T follicular helper cell (primary cell): ENCODE measurements around the gene NECTIN4.
"Not testable (repeated sequence)": the region's sequence is repeated elsewhere in the genome, so short reads cannot be mapped to it uniquely, and the experiment has no call there.

Experiments
- DNase-seq: peaks from one replicate; pipeline ENCODE4 v3.0.0-alpha.2; 2020; ENCODE audit warnings: low read depth

Gene NECTIN4

DNA sequence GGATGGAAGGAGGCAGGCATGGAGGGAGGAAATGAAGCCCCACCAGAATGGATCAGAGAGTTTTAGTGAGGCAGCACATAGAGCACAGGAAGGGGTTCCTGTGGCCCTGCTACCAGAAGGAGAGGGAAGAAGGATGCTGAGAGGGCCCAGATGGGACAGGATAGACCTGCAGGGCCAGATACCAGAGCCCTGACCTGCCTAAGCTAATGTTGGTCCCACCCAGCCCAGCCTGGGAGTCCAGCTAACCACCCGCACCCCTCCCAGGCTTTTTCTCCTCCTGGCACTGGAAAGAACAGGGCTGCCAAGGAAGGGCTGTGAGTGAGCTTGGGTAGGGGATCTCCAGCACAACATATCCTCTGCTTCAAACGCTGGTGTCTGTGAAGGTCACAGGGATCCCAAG is 6.9 kb downstream of the NECTIN4 start:
- no peak for DNase-seq

DNA sequence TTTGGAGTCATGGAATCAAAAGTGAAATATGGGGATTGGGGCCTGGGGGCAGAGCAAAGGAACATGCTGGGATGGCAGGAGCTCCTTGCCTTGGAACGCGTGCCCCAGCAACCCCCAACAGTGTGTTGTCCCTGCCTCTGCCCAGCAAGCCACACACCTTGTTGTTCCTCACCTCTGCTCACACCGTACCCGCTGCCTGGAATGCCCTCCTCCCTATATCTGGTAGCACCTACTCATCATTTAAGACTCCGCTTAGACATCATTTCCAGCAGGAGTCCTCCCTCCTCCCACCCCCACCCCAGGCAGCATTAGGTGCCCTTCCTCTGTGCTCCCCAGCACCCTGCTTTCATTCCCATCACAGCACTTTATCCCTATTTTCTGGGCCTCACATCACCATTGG is 7.8 kb downstream of the NECTIN4 start:
- DNase-seq, result no peak

DNA sequence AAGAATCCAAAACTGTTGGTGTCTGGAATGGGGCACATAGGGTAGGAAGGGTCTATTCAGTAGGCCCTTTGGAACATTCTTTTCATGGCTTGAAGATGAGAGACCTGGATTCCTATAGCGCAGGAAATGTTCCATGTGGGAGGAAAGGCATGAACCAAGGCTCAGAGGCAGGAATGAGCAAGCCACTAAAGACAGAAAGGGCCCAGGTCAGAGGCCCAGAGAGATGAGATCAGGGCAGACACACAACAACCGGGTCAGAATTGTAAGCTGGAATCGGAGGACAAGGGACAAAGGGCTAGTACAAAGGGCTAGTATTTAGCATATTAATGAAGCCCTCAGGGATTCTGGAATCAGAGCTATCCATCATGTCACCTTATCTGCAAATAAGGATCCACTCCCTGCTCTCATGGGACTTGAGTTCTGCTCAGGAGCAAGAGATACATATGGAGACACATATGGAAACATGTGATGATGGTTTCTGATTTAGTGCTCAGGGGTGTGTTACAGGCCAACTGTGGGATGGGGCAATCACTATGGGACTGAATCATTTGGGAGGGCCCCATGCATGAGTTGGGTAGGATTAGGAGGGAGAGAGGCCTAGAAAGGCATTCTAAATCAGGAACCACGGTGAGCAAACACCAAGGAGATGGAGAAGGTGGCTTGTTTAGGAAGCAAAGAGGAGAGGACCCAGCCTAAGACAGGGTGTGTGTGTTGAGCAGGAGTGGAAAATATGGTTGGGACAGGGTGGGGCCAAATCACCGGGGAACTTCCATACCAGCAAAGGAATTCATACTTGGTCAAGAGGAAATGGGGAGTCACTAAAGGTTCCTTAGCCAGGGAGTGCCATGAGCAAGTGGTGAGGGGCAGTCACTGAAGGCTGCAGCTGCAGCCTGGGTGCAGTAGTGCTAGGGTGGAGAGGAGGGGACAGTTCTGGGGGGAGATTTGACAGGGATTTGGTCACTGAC is 8.6 kb downstream of the NECTIN4 start:
- no peak for DNase-seq

DNA sequence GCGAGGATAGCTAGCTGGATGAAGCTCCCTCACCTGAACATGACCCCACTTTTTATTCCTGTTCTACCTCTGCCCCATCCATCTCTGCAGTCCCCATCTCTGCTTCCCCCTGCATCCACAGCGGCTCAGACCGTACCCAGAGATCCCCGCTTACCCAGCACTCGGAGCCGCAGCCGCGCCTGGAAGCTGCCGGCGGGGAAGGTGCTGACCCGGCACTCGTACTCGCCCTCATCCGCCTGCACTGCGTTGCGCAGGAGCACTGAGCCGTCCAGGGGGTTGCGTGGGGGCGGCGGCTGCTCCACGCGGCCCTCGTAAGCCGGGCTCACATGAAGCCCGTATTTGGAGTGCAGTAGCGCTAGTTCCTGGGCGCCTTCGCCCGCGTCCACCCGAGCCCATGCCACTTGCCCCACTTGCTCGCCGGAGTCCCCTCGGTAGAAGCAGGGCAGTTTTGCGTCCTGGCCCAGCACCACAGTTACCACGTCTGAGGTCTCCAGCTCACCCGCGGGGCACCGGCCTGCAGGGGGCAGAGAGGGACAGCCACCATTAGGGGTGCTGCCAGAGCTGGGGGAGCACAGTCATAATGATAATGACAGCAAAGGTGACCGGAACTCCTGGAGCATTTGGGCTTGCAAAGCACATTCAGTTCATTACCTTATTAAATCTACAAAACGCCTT is 9.8 kb downstream of the NECTIN4 start:
- DNase-seq, result no peak

DNA sequence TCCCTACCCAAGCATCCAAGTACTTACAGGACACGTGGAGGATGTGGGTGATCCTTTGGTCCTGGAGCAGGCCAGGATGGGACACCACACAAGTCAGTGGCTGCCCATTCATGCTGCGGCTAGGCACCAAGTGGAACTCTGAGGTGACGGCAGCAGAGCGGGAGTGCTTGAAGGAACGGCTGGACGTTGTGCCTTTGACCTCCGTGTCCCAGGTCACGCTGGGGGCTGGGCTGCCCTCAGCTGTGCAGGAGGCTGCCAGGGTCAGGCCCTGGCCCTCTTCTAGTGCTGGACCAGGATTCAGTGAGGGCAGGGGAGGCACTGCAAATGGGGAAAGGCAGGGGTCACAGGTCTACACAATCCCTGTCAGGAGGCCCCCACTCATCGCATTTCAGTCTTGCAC is 11.9 kb downstream of the NECTIN4 start:
- no peak for DNase-seq

DNA sequence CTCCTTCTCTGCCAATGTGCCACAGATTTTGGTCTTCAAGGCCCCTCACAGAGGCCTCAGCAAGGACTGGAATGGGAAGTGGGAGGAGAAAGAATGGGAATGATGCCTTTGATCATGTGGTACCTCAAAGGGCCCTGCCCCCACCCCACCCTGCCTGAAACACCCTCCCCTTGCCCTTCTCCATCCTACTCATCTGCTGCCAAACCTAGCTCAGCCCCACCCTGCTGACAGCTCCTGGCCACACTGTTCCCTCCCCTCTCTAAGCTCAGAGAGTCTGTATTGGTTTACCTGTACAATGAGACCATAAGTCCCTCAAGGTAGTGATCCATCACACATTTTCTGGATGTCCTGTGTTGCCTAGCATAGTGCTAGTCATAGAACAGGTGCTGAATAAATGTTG is 12.9 kb downstream of the NECTIN4 start:
- DNase-seq, result no peak

DNA sequence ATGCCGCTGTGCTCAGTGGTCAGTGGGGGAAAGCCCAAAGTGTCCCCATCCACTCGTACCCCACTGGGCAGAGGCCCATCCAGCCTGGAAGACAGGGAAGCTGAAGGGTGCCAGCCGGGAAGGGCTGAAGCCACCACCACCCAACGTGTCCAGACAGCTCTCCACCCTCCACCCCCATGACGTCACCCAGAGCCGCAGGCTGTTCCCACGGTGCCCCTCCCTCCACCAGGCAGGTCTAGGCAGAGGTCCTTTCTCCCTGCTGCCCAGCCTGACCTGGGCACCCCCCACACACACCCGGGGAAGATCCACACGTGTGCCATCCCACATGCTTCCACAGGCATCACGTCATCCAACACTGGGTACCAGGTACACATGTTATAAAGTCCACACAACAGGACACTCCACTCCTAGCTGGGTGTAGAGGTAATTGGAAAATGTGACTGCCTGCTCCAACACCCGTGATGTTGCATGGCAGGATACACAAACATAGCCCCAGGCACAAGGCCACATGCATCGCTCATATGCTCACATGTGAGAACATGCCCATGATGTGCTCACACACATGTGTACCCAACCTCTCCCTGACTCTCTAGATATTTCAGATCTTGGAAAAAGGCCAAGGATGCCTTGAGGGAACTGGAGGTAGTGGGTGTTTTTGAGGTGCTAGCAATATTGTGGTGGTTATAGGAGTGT is 14.5 kb downstream of the NECTIN4 start:
- no peak for DNase-seq

DNA sequence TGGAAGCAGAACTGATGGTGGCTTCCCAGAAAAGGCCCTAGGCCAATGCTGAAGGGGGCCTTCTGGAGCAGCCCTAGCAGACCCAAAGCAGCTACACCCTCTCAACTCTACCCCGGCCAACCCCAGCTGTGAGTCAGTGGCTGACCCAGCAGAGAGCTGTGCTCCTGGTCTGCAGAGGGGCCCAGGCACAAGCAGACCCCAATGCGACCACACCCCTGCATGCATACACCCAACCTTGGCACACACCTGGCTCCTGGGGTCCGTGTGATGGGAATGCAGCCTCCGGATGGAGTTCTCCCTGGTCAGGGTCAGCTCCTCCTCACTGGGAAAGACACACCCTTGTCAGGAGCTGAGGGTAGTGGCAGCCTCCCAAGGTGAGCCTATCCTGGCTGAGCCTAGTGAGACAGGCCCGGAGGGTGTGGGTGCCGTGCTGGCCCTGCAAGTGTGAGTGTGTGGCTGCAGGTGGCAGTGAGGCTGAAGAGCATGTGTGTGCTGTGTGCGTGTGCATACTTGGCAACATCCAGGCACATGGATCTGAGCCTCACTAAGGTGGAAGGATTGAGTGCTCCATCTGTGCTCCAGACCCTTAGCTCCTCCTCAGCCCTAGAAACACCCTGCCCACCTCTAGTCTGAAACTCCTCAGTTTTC is 15.8 kb downstream of the NECTIN4 start:
- DNase-seq, result no peak

DNA sequence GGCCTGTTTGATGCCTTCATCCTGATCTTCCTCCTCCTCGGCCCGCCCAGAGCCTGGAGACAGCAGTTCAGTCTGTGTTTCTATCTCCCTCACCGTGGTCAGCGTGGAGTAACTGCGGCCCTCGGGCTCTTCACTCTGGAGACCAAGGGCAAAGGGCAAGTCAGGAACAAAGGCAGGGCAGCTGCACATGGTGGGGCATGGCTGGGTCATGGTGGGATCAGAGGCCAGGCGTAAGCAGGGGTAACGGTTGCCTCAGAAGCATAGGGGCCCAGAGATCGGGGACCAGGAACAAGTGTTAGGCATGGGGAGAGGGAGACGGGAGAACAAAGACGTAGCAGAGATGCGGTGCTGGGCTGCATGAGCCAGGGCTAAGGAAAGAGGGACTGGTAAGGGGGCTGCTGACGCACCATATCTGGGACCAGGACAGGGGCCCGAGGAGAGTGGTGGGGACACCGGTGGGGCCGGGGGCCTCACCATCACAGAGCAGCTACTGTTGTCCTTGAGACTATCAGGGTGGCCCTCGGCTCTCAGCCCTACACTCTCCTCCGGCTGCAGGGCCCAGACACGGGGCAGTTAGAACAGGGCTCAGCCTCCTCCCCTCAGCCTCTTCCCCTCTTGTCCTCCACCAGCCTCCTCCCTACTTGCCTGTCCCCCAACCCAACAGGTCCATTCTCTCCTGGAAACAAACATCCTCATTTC is 16.5 kb downstream of the NECTIN4 start:
- no peak for DNase-seq

DNA sequence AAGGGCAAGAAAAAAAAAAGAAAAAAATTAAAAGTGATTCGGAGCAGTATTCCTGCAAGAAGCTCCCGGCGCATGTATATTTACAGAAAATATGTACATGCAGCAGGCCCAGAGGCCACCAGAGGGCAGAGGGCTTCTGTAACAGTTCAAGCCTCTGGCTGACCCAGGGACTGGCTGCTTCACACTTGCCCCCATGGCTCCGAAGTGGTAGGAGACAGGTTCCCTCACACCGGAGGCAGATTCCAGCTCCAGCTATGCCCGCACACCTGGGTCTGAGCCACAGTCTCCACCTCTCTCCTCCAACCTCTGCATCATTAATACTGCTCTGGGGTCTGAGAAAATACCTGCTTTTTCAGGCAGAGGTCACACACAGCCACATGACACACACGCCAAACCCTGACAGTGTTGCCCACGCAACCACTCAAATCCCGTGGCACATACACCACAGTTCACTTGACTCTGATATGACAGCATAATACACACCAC is 17.4 kb downstream of the NECTIN4 start:
- peak; percentile 16 for DNase-seq

DNA sequence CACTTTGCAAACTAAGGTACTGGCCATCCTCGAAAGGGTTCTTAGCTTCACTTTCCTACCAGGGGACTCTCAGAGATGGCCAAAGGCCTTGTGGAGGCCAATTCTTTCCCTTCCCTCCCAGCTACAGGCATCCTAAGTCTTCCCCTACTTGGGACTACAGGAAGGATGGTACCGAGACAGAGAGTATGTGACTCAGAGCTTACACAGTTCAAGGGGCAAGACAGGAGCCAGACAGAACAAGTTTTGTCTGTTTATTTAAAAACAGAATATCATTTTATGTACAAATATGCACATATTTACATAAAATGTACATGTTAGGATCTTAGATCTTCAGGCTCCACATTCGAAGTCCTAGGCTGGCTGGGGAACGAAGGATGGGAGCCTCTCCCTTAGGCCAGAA is 18.6 kb downstream of the NECTIN4 start:
- DNase-seq, result no peak

DNA sequence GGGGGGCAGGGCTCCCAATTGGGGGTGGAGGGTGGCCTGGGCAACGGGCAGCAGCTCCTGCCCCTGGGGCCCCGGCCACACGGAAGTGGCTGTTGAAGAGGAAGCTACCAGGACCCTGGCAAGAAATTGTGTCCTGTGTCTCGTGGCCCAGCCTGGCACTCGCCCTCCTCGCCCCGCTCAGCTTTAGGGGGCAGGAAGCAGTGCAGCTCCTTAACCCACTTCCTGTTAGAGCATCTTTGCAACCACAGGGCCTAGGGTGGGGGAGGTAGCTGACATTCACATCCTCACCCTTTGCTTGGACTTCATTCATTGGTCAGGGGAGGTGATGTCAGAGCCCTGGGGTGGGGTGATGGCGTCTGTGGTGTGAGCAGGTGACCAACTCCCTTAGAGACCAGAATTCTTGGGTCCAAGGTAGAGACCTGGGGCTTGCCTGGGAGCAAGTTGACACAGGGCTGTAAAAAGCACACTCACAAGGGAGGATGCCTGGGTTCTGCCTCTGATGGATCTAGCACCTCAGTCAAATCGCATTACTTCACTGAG is 19.6 kb downstream of the NECTIN4 start, which contains the start of gene ARHGAP30:
Gene ARHGAP30, minus strand, starts transcription at position 161 of the 540 bp plus-strand sequence. CDS start 267 bp downstream, outside the sequence.
- peak; percentile 59 for DNase-seq

DNA sequence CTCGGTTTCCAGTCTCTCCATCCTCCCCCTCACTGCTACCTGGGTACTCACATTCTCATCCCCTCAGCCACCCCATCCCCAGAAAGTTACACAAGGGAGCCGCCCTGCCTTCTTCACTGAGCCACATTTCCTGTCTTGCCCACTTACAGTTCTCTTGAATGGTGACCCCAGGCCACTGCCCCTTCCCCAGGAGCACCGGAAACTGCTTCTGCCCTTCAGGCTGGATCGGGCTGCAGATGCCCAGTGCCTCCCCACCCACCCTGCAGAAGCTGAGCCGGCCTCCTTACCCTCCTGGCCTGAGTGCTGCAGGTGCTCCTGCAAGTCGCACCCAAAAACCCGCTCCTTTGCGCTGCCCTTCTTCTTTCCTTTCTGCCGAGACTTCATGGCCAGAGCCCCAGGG is 20.1 kb downstream of the NECTIN4 start:
- no peak for DNase-seq

DNA sequence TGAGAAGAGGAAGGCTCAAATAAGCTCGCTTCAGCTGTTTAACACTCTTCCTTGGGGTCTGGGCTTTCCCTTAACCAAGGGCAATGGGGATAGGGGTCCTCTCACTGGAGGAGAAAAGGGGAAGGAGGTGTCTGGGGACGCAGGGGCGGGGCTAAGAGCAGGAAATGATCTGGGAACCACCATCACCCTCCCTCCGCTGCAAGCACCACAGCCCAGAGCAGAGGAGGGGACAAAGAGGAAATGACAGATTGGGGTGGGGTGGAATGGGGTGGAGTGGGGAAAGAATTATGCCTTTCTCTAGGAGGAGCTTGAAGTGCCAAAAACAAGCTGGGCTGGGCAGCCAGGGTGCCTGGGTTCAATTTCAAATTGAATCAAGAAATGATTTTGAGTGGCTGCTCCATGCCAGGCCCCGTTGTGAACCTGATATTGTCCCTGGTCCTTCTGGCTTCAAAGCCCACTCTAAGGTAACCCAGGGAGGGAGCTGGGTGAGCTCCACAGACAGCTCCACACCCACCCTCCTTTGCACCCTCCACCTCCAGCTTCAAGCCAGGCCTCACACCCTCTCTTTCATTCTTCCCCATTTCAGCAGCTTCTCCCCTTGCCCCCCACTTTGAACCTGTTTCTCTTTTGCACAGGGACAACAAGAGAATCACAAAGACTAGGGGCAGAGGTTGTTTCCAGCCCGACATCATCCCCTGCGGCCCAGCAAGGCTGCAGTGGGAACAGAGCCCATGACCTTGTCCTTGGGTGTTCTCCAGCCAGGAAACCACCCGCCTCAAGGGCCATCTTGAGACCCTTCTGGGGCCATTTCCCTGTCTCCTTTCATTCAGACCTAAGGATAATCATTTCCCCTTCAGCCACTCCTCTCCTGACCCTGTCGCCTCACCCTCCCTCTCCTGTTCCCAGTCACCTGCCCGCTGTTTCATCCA is 20.8 kb downstream of the NECTIN4 start:
- DNase-seq, result peak; percentile 69

DNA sequence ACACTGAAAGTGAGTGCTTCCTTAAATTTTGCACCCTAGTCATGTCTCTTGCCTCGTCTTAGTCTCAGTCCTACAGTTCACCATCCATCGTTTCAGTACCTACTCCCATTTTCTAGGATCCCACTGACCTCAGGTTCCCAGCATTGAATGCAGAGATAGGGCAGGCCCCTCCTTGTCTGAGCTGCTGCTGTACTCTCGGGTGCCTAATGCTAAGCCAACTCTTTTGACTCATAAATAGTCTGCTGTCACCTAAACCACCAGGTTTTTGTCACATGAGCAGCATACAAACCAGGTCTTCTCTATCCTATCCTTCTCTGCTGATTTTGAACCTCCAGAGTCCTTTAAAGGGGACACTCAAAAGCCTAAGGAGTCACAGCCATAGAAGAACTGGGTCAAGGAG is 22.7 kb downstream of the NECTIN4 start:
- DNase-seq, result no peak

DNA sequence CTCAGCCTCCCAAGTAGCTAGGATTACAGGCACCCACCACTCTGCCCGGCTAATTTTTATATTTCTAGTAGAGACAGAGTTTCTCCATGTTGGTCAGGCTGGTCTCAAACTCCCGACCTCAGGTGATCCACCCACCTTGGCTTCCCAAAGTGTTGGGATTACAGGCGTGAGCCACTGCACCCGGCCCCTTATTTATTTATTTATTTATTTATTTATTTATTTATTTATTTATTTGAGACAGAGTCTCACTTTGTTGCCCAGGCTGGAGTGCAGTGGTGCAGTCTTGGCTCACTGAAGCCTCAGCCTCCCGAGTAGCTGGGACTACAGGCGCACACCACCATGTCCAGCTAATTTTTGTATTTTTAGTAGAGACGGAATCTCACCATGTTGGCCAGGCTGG is 23.7 kb downstream of the NECTIN4 start:
- not testable (repeated sequence) for DNase-seq

DNA sequence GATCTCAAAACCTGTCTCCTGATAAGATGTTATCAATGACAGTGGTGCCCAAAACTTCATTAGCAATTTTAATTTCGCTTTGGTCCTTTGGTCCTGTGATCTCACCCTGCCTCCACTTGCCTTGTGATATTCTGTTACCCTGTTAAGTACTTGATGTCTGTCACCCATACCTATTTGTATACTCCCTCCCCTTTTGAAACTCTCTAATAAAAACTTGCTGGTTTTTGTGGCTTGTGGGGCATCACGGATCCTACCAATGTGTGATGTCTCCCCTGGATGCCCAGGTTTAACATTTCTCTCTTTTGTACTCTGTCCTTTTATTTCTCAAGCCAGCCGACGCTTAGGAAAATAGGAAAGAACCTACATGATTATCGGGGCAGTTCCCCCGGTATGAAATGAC is 25.4 kb downstream of the NECTIN4 start:
- DNase-seq, result not testable (repeated sequence)

DNA sequence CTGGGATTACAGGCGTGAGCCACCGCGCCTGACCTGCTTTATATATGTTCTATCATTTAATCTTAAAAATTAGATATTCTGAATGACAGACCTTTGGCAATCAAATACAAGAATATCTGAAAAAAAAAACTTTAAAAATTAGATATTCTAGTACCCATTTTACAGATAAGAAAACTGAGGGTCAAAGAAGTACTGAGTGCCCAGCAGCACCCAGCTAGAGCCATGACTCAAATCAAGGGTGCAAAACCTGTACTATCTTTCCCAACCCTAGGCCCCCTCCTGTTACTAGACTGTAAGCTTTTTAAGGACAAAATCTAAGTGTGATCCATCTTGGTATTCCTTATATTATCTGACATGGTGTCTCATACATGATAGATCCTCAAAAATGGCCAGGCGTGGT is 27.9 kb downstream of the NECTIN4 start:
- no peak for DNase-seq

DNA sequence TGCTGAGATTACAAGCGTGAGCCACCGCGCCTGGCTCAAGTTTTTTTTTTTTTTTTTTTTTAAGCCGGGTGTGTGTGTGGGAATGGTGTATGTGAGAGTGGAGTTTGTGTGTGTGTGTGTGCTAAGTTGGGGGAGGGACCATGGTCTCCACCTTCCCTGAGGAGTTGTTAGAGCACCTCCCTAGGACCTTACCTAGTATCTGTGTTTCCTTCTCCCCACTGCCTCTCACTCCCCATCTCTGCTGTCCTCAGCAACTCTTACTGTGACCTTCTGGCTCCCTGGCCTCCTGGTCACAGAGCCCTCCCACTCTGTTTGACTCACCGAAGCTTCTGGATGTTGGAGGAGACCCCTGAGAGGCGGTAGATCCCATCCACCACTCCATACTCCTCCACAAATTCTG is 30.1 kb downstream of the NECTIN4 start:
- DNase-seq, result no peak

DNA sequence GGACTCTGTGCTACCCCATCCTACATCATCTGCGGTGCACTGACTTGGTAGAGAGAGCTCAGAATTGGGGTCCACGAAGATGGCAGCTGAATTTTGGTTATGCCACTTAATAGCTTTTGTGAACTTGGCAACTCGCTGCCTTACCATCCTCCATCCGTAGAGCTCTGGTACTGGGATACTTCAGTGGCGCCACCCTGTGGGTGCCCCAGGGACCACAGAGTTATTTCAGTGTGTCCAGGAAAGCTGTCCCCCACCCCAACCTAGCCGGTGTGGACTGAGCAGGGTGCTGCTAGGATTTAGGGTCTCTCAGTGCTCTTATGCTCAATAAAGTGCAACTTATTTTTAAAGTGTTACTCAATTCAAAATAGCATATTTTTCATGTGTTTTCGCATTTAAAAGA is 34.6 kb downstream of the NECTIN4 start:
- DNase-seq, result no peak
